Chondrocyte (in vitro differentiated cells): ENCODE results near the gene MTRR. TPM values are rescaled to one million over a fixed set of nuclear protein-coding genes. Genes with fewer than 3 reads are reported as not detected.

Experiments
- DNase-seq: peaks from one replicate; pipeline ENCODE4 v3.0.0; 2021; ENCODE audit warnings: mixed read lengths, low spot score
- H3K27ac Mint-ChIP-seq: one replicate; pipeline ENCODE4 v1.8.0; 2021; ENCODE audit warnings: mild to moderate bottlenecking, moderate library complexity, mixed read lengths; ENCODE audit not compliant: unreplicated experiment
- H3K27me3 Mint-ChIP-seq: 2 replicates; pipeline ENCODE4 v1.8.0; 2021; ENCODE audit warnings: low read depth, mixed read lengths
- H3K36me3 Mint-ChIP-seq: 2 replicates; pipeline ENCODE4 v1.8.0; 2021; ENCODE audit warnings: low read depth, mixed read lengths
- H3K4me1 Mint-ChIP-seq: 2 replicates; pipeline ENCODE4 v1.8.0; 2021; ENCODE audit warnings: low read depth, mild to moderate bottlenecking, mixed read lengths
- H3K4me3 Mint-ChIP-seq: one replicate; pipeline ENCODE4 v1.8.0; 2021; ENCODE audit warnings: mild to moderate bottlenecking, moderate library complexity, mixed read lengths; ENCODE audit not compliant: unreplicated experiment
- H3K9me3 Mint-ChIP-seq: 2 replicates; pipeline ENCODE4 v1.8.0; 2021; ENCODE audit warnings: low read depth, mixed read lengths
- total RNA-seq: library from RNA; stranded (reverse); gene quantifications from 3 replicates; pipeline ENCODE4 v1.2.1, GENCODE V29; 2021
- TF ChIP-seq, protein P1 (sequence below): fragments of 200-600 bp; sonication (generic); IDR thresholded peaks from 2 replicates; pipeline ENCODE4 v1.5.0; 2021; ENCODE audit warnings: antibody characterized with exemption, mild to moderate bottlenecking, moderate library complexity

MTRR gene
- total RNA-seq, 1 donor from 2014 or later = 28.4 TPM

DNA sequence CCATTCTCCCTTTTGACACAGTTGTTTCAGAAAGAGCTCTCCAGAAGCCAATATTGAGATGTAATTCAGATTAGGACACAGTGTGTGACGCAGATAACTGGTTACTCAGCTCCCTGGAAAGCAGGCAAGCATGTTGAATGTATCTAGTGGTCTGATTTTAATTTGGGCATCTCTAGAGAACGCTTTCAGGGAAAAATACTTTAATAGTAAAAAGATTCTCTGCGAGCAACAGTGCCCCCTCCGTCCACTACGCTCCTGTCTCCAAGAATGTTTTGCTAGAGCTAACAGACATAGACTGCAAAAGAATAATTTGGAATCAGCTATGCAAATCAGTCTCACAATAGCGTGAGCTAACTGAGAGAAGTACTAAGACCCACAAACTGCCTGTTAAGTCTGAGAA, 41.3 kb upstream of the MTRR start:
- Mint-ChIP-seq H3K27ac (no peak overlapping the region), H3K4me3 (no peak overlapping the region), H3K4me1 (no peaks in the 10 kb centered on the region), H3K27me3 (peaks cover 20% of the 10 kb centered on the region), H3K36me3 (no peaks in the 10 kb centered on the region), H3K9me3 (no peaks in the 10 kb centered on the region)
- DNase-seq = no peak
- TF ChIP-seq, protein P1, sequence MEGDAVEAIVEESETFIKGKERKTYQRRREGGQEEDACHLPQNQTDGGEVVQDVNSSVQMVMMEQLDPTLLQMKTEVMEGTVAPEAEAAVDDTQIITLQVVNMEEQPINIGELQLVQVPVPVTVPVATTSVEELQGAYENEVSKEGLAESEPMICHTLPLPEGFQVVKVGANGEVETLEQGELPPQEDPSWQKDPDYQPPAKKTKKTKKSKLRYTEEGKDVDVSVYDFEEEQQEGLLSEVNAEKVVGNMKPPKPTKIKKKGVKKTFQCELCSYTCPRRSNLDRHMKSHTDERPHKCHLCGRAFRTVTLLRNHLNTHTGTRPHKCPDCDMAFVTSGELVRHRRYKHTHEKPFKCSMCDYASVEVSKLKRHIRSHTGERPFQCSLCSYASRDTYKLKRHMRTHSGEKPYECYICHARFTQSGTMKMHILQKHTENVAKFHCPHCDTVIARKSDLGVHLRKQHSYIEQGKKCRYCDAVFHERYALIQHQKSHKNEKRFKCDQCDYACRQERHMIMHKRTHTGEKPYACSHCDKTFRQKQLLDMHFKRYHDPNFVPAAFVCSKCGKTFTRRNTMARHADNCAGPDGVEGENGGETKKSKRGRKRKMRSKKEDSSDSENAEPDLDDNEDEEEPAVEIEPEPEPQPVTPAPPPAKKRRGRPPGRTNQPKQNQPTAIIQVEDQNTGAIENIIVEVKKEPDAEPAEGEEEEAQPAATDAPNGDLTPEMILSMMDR = no peak

GRCh38 chr5:7828269-7828668, 40.7 kb upstream of the MTRR start:
- Mint-ChIP-seq H3K36me3 (no peaks in the 10 kb centered on the region), H3K4me1 (no peaks in the 10 kb centered on the region), H3K4me3 (no peak overlapping the region), H3K27ac (no peak overlapping the region), H3K27me3 (peaks cover 15% of the 10 kb centered on the region), H3K9me3 (no peaks in the 10 kb centered on the region)
- DNase-seq = no peak
- TF ChIP-seq, protein P1 = no peak

DNA sequence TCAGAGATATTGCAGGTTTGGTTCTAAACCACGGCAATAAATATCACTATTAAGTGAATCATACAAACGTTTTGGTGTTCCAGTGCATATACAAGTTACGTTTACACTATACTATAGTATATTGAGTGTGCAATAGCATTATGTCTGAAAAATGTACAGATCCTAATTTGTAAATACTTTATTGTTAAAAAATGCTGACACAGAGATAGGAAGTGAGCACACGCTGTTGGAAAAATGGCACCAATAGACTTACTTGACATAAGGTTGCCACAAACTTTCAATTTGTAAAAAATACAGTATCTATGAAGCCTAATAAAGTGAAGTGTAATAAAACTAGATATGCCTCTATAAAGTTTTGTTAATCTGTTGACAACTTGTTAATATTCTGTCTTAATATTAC, 34.0 kb upstream of the MTRR start:
- no peaks in the 10 kb centered on the region for H3K36me3 Mint-ChIP-seq
- H3K9me3 Mint-ChIP-seq = no peaks in the 10 kb centered on the region
- H3K4me3 Mint-ChIP-seq = no peak overlapping the region
- no peak for DNase-seq
- H3K27ac Mint-ChIP-seq = no peak overlapping the region
- TF ChIP-seq, protein P1 = no peak
- peaks cover 7% of the 10 kb centered on the region for H3K27me3 Mint-ChIP-seq
- no peaks in the 10 kb centered on the region for H3K4me1 Mint-ChIP-seq

DNA sequence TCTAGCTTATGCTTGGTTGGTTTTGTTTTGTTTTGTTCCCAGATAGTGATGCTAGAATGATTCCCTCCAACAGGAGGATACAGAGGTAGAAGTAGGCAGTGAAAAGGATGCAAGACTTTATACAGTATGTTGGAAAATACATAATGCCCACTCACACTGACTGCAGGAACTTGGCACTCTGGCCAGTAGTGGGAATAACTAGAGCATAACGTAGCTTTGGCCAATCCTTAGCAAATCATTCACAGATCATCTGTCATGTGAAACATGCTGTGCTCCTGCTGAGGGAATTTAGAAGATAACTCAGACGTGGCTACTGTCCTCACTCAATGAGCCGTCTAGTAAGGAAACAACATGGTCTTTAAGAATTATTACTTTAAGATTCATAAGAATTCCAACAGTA, 31.5 kb upstream of the MTRR start:
- no peak overlapping the region for H3K27ac Mint-ChIP-seq

DNA sequence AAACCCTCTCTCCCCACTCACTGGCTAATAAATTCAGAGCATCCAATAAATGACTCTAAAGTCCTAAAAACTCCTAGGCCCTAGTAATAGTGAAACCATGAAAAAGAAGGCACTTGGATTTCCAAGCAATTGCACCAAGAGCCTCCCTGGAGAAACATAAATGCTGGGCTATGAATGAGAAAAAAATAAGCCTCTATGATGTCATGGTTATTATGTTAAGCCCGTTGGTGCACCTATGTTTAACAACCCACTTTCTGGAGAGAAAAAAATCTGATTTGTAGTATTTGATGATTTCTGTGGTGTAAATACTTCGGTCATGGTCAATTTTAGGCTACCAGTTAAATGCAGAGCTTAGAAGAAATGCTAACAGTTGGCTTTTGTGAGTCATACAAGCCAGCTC, 26.4 kb upstream of the MTRR start:
- no peaks in the 10 kb centered on the region for H3K36me3 Mint-ChIP-seq
- TF ChIP-seq, protein P1 = no peak
- no peak for DNase-seq
- H3K27ac Mint-ChIP-seq = no peak overlapping the region
- no peak overlapping the region for H3K4me3 Mint-ChIP-seq
- no peaks in the 10 kb centered on the region for H3K4me1 Mint-ChIP-seq
- H3K27me3 Mint-ChIP-seq = peaks cover 26% of the 10 kb centered on the region
- peaks cover 3% of the 10 kb centered on the region for H3K9me3 Mint-ChIP-seq

More for the DNA sequence above, 31.5 kb upstream of the MTRR start:
- Mint-ChIP-seq H3K9me3 (peaks cover 3% of the 10 kb centered on the region), H3K4me1 (no peaks in the 10 kb centered on the region), H3K27me3 (peaks cover 6% of the 10 kb centered on the region), H3K4me3 (no peak overlapping the region), H3K36me3 (no peaks in the 10 kb centered on the region)
- DNase-seq = no peak
- TF ChIP-seq, protein P1 = no peak
